Chondrocyte (in vitro differentiated cells): Measurements from ENCODE around the gene CLDN2. TPM values are rescaled to one million over a fixed set of nuclear protein-coding genes. Genes with fewer than 3 reads are reported as not detected.

Experiments
- DNase-seq: peaks from one replicate; pipeline ENCODE4 v3.0.0; 2021; ENCODE audit warnings: mixed read lengths, low spot score
- H3K27ac Mint-ChIP-seq: one replicate; pipeline ENCODE4 v1.8.0; 2021; ENCODE audit warnings: mild to moderate bottlenecking, moderate library complexity, mixed read lengths; ENCODE audit not compliant: unreplicated experiment
- H3K27me3 Mint-ChIP-seq: 2 replicates; pipeline ENCODE4 v1.8.0; 2021; ENCODE audit warnings: low read depth, mixed read lengths
- H3K36me3 Mint-ChIP-seq: 2 replicates; pipeline ENCODE4 v1.8.0; 2021; ENCODE audit warnings: low read depth, mixed read lengths
- H3K4me1 Mint-ChIP-seq: 2 replicates; pipeline ENCODE4 v1.8.0; 2021; ENCODE audit warnings: low read depth, mild to moderate bottlenecking, mixed read lengths
- H3K4me3 Mint-ChIP-seq: one replicate; pipeline ENCODE4 v1.8.0; 2021; ENCODE audit warnings: mild to moderate bottlenecking, moderate library complexity, mixed read lengths; ENCODE audit not compliant: unreplicated experiment
- H3K9me3 Mint-ChIP-seq: 2 replicates; pipeline ENCODE4 v1.8.0; 2021; ENCODE audit warnings: low read depth, mixed read lengths
- total RNA-seq: library from RNA; stranded (reverse); gene quantifications from 3 replicates; pipeline ENCODE4 v1.2.1, GENCODE V29; 2021
- TF ChIP-seq, protein P1 (sequence below): fragments of 200-600 bp; sonication (generic); IDR thresholded peaks from 2 replicates; pipeline ENCODE4 v1.5.0; 2021; ENCODE audit warnings: antibody characterized with exemption, mild to moderate bottlenecking, moderate library complexity

CLDN2 gene
- total RNA-seq, 1 donor from 2014 or later, result 0.07 TPM

DNA sequence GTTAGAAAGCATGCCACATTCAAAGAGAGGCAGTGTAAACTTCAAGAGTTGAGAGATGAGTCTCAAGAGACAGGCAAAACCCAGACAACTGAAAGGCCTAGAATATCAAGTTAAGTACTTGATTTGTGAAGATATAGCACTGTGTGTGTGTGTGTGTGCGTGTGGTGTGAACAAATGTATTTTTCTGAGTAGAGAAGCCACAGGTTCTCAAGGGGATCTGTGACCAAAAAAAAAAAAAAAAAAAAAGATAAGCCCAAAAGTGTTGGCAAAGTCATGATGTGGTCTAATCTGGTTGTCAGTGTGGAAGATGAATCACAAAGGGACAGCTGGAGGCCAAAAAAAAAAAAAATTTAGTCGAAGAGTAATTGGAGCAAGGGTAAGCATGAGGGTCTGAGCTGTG, 20.9 kb upstream of the CLDN2 start:
- Mint-ChIP-seq H3K4me3 (no peak overlapping the region), H3K9me3 (no peaks in the 10 kb centered on the region), H3K27ac (no peak overlapping the region), H3K4me1 (peaks cover 18% of the 10 kb centered on the region), H3K36me3 (no peaks in the 10 kb centered on the region), H3K27me3 (no peaks in the 10 kb centered on the region)
- DNase-seq, result no peak
- TF ChIP-seq, protein P1, sequence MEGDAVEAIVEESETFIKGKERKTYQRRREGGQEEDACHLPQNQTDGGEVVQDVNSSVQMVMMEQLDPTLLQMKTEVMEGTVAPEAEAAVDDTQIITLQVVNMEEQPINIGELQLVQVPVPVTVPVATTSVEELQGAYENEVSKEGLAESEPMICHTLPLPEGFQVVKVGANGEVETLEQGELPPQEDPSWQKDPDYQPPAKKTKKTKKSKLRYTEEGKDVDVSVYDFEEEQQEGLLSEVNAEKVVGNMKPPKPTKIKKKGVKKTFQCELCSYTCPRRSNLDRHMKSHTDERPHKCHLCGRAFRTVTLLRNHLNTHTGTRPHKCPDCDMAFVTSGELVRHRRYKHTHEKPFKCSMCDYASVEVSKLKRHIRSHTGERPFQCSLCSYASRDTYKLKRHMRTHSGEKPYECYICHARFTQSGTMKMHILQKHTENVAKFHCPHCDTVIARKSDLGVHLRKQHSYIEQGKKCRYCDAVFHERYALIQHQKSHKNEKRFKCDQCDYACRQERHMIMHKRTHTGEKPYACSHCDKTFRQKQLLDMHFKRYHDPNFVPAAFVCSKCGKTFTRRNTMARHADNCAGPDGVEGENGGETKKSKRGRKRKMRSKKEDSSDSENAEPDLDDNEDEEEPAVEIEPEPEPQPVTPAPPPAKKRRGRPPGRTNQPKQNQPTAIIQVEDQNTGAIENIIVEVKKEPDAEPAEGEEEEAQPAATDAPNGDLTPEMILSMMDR, result no peak

DNA sequence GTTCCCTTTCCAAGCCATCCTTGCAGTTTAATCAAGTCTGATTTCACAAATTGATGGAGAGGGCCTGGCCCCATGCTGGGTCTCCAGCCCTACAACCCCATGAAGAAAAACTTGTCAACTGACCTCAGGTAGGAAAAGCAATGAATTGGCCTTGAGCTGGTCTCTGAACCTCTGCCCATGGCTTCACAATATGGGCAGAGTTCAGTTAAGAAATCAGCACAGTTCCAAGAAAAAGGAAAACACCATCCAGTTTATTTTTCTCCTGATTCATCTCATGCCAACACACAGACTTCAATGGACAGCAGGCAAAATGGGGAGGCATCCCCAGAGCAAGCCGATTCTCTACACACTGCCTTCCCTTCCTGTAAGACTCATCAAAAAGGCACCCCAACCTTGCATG, 20.4 kb upstream of the CLDN2 start:
- Mint-ChIP-seq H3K27ac (no peak overlapping the region), H3K4me3 (no peak overlapping the region), H3K9me3 (no peaks in the 10 kb centered on the region), H3K27me3 (no peaks in the 10 kb centered on the region), H3K36me3 (no peaks in the 10 kb centered on the region), H3K4me1 (peaks cover 14% of the 10 kb centered on the region)
- DNase-seq, result no peak
- TF ChIP-seq, protein P1, result no peak

DNA sequence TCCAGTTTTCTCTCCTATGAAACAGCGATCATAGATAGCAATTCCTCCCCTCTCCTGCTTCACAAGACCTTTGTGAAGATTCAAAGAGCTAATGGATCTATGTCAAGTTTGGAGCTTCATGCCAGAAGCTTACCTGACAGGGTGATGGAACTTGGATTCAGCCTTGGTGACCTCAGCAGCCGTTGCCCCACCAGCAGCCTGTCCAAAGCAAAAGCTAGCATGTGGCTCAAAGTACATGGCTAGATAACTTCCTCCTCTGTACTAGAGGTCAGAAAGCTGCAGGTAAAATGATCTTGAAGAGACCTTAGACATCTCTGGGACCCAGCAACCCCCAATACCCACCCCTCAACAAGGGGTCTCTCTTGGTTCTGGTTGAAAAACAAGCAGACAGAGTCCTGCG, 18.9 kb upstream of the CLDN2 start:
- Mint-ChIP-seq H3K27me3 (no peaks in the 10 kb centered on the region), H3K4me3 (no peak overlapping the region), H3K4me1 (peaks cover 2% of the 10 kb centered on the region), H3K36me3 (no peaks in the 10 kb centered on the region), H3K9me3 (no peaks in the 10 kb centered on the region), H3K27ac (no peak overlapping the region)
- no peak for DNase-seq
- TF ChIP-seq, protein P1, result no peak

DNA sequence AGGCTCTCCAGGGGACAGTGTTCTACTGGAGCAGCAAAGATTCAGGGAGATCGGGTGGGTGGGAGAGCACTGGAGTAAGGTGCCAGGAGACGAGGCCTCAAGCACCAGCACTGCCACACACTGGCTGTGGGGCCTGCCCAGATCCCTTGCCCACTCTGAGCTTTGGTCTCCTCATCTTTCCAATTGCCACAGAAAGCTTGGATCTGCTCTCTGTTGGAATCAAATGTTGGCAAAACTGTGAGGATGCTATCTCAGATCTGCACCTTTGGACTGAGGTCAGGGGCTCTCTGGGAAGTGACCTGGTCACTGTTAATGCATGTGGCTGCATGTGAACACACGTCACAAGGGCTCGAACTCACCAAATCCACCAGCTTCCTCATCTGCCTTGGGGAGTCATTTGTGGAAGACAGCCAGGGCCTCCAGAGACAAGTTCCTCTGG, 18.4 kb upstream of the CLDN2 start:
- Mint-ChIP-seq H3K9me3 (no peaks in the 10 kb centered on the region), H3K27me3 (no peaks in the 10 kb centered on the region), H3K27ac (no peak overlapping the region), H3K4me1 (peaks cover 2% of the 10 kb centered on the region), H3K4me3 (no peak overlapping the region), H3K36me3 (peaks cover 1% of the 10 kb centered on the region)
- TF ChIP-seq, protein P1, result no peak
- no peak for DNase-seq

DNA sequence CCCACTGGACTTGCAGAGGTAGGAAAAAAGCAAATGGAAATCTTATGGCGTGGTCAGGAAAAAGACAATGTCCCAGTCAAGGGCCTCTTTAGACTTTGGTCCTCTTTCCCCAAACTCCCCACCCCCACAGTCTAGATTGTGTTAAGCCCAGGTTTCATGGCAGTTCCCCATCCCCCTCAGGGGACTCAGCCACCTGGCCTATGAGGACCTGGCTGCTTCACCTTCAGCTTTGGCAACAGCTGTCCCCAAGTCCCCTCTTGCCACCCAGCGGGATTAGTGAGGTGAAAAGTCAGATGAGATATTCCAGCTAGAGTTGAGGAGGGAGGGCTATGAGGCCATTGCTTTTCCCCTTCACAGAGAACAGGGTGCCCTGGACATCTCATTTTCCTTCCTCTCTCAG, 17.5 kb upstream of the CLDN2 start:
- TF ChIP-seq, protein P1, result no peak
- Mint-ChIP-seq H3K9me3 (no peaks in the 10 kb centered on the region), H3K36me3 (peaks cover 2% of the 10 kb centered on the region), H3K4me1 (no peaks in the 10 kb centered on the region), H3K27ac (no peak overlapping the region), H3K27me3 (no peaks in the 10 kb centered on the region), H3K4me3 (no peak overlapping the region)
- no peak for DNase-seq
